CD4-positive, alpha-beta T cell treated with Interleukin-17A for 4 hours (primary cell): ENCODE results near the gene ARFGAP1.
"Not testable (repeated sequence)": the region's sequence is repeated elsewhere in the genome, so short reads cannot be mapped to it uniquely, and the experiment has no call there.

Source experiments
- DNase-seq: peaks from one replicate; pipeline ENCODE4 v3.0.0-alpha.2; 2020; ENCODE audit warnings: mixed read lengths

Gene ARFGAP1

DNA sequence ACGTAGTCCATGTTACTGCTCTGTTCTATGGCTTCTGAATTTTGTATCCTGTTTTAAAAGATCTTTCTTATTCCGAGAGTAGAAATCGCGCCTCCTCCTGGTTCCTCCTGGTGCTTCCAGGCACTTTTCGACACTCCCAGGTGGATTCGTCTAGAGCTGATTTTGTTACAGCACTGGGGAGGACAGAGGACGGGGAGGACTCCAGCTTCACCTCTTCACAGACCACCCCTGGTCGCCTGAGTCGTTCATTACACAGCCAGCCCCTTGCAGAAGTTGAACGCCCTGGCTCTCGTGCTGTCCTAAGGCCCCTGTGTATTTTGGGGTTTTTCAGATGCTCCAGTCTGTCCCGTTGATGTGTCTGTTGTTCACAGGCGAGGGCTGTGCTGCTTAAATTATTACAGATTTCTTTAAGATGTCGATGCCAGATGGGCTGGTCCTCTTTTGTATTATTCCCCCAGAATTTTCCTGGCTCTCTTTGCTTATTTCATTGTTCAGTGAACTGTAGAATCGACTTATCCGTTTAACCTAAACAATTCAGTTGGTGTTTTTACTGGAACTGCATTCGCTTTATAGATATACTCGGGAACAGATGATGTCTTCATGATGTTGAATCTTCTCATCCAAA, 50.9 kb downstream of the ARFGAP1 start:
- no peak for DNase-seq

DNA sequence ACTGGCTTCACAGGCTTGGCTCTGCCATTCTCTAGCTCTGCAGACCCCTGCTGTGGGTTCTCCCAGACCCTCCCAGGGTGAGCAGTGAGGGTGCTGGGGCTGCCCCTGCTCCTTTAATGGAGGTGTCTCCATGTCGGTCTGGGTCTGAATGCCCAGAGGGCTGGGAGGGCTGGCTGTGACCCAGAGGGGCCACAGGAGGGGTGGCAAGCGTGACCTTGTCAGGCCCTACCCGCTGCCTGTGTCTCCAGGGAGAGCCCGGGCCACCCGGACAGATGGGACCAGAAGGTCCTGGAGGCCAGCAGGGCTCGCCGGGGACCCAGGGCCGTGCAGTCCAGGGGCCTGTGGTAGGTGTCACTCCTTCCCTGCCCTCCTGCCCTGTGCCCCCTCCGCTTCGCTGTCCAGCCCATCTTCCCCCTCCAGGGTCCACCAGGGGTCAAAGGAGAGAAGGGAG, 52.4 kb downstream of the ARFGAP1 start:
- no peak for DNase-seq

DNA sequence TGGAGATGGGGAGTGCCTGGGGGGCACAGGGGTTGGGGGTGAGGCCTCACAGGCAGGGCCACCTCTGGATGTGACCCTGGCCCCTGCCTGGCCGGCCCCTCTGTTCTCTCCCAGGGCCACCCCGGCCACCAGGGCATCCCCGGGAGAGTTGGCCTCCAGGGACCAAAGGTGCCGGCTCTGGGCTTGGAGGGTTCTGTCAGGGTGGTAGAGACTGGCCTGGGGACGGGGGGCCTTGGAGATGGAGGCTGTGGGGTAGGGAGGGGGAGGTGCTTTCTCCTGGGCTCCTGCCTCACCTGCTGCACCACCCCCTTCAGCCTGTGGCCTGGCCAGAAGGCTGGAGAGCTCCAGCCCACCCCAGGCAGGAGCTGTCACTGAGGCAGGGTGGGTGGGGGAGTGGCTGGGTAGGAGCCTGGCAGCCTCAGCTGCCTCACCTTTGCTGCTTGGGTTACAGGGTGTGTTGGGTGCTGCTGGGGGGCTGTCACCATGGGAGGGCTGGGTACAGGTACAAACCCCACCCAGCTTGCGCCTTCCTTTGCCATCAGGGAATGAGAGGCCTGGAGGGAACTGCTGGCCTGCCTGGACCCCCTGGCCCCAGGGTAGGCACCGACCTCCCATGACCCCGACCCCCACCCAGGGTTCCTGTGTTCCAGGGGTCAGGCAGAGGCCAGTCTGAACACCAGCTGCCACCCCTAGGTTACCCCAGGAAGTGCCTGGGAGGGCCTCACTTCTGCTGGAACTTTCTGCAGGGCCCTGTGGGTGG, 53.1 kb downstream of the ARFGAP1 start:
- no peak for DNase-seq

DNA sequence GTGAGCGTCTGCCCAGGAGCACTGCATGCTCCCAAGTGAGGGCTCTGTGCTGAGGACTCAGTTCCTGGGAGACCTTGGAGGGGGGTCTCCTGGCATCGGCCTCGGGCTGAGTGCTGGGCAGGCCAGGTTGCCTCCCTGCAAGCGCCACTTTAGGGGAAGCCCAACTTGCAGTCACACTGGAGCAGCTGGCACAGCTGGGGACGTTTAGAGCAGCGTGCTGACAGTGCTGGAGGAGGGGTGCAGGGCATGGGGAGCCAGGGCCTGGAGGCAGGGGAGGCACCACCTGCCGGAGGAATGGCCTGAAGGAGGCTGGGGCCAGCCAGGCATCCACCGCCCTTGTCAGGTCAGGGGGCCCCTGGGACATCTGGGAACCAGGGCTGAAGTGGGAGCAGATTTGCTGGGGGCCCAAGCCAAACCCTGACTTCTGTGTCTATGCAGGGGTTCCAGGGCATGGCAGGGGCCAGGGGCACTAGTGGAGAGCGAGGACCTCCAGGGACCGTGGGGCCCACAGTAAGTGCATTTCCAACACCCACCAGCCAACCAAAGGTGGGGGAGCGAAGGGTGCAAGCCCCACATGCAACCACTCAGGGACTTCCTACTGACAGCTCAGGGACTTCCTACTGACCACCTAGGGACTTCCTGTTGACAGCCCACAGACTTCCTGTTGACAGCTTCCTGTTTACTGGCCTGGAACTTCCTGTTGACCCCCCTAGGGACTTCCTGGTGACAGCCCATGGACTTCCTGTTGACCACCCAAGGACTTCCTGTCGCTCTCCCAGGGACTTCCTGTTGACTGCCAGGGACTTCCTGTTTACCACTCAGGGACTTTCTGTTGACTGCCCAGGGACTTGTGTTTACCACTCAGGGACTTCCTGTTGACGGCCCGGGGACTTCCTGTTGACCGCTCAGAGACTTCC, 54.0 kb downstream of the ARFGAP1 start:
- DNase-seq: no peak

DNA sequence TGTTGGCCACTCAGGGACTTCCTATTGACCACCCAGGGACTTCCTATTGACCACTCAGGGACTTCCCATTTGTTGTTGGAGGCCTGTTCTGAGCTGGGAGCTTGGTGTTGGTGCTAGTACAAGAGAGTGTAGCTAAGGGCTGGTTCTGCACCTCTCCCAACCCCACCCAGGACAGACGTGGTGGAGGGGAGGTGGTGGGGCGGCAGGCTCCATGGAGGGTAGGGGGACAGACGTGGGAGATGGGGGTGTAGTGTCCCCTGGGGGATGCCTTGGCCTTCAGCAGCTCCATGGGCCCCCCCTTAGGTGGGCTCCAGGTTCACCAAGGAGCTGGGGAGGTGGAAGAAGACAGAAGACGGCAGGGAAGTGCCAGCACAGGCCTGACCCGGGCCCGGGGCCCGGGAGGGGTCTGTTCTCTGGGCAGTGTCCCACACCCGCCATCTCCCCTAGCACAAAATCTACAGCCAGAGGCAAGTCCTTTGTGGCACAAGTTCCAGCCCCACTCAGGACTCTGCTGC, 54.7 kb downstream of the ARFGAP1 start:
- DNase-seq: no peak

DNA sequence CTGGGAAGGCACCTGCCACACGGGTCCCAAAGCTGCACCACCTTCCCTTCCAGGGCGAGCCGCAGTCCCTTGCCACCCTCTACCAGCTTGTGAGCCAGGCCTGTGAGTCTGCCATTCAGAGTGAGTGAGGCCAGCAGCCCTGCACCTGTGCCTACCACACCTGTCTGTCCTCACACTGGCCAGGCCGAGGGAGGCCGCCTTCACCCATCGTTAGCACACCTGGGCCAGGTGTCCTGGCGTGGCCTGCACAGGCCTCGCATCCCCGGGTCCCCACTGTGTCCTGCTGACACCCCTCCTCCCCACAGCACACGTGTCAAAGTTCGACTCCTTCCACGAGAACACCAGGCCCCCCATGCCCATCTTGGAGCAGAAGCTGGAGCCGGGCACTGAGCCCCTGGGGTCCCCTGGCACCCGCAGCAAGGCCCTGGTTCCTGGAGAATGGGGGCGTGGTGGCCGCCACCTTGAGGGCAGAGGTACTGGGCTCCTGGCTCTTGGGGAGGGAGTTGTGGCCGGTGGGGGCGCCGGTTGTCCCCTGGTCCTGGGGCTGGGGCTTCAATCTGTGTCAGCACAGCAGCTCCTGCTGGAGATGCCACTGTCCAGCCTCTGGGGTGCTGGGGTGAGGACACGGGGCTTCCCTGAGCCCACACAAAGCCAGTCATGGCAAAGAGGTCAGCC, 55.5 kb downstream of the ARFGAP1 start:
- no peak for DNase-seq

DNA sequence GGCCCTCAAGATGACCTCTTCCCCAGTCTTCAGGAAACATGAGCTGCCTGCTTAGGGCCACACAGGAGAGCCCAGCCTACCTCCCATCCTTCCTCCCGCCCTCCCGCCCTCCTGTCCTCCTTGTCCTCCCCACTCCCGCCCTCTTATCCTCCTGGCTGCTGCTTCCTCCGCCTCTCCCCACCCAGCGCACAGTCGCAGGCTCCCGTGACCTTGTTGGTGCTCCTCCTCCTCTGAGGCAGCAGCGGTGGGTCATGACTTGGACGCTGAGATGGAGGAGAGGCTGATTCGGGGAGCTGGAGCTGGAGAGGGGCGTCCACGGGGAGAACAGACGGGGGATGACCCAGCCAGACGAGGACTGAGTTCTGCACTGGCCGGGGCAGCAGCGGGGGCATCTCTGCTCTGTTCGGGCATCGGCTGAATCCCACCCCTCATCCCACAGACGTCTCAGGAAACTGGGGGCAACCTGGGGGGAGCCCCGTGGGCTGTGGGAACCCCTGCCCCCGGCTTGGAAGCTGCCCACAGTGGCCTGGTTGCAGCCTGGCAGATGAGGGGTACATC, 56.2 kb downstream of the ARFGAP1 start:
- no peak for DNase-seq

DNA sequence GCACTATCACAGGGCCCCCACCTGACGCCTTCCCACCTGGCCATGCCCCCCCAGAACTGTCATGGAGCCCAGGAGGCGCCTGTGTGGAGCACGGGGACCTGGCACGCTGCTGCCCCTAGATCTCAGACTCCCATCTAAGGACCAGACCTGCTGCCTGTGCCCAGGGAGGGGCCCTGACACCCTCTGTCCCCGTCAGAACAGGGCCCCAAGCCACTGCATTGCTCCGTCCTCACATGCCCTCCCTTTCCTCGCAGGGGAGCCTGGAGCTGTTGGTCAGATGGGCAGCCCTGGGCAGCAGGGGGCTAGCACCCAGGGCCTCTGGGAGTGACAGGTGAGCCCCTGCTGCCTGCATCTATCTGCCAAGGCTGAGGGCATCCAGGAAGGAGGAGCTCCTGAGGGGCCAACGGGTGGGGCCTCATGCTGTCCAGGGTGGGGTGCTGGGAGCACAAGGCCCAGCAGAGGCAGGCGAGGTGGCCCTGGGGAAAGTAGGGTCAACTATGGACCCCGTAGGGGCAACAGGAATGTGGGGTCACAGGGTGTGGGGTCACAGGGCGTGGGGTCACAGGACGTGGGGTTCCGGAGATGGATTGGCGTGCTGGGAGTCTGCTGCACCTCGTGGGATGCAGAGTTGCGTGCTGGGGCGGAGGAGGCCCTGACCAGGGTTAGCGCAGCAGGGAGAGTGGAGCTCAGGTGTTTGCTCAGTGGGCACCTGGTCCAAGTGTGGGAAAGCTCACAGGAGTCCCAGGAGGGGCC, 56.9 kb downstream of the ARFGAP1 start:
- no peak for DNase-seq

DNA sequence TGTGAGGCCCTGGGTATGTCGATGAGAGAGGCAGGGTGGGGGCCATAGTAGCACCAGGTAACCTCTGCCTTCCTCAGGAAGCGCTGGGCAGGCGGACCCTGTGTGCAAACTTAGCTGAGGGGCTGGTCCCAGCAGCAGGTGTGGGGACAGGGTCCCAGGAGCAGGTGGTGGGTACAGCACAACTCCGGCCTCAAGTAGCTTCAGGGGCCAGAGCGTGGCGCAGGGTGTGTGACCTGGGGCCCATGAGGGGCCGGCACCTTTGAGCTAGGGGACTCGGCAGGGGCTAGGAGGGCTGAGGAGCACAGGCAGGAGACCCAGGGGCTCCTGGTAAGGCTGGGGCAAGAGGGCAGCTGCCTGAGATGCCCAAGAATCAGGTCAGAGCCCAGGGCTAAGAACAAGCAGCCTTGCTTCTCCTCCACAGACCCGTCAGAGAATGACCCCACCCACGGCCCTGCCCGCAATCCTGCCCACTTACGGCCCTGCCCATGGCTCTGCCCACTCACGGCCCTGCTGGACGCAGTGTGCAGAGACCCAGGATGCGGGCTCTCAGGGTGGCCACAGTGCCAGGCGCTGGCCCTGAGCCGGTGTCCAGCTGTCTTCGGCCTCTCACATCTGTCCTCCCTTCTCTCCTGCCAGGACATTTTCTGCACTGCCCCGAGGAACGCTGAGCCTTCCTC, 57.6 kb downstream of the ARFGAP1 start:
- DNase-seq: no peak

DNA sequence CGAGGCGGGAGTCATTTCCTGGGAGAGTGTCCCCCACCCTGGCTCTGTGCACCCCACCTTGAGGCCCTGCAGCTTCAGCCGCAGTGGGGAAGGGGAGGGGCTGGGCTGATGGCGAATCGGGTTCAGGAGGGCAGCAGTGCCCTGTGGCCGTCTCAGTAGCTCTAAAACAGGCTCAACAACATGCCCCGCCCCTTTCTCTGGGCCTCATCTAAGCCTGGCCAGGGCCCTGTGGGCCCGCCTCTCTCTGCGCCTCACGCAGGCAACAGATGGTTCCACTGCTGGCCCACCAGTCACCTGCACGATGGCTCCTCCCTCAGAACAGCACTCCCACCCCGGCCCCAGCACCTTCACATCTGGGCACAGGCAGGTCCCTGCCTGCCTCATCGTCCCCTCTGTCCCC, 58.3 kb downstream of the ARFGAP1 start:
- no peak for DNase-seq

DNA sequence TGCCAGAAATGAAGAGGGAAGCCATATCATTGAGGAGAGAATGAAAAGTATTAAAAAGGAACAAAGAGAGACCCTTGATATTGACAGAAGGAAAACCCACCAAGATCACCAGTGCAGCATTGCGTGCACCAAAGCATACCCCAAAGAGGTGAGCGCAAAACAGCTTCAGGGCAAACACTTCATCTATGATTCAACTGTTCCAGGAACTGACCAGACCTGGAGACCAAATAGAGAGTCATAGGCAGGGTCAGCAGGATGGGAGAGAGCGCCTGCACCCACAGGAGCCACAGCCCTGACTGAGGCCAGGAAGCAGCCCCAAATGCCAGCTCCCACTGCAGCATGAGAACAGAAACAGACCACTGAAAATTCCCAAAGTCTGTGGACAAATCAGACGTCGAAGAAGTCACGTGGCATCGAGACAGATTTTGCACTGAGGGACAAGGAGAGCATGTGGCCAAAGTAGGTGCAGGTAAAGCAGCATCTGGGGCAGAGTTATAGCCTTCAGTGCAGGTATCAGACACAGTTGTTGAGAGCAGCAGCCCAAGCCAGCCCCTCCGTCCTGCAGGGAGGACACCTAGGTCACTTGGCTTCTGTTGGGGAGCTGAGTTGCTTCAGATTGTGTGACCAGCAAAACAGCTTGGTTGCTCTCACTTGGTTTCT, 59.3 kb downstream of the ARFGAP1 start:
- no peak for DNase-seq

DNA sequence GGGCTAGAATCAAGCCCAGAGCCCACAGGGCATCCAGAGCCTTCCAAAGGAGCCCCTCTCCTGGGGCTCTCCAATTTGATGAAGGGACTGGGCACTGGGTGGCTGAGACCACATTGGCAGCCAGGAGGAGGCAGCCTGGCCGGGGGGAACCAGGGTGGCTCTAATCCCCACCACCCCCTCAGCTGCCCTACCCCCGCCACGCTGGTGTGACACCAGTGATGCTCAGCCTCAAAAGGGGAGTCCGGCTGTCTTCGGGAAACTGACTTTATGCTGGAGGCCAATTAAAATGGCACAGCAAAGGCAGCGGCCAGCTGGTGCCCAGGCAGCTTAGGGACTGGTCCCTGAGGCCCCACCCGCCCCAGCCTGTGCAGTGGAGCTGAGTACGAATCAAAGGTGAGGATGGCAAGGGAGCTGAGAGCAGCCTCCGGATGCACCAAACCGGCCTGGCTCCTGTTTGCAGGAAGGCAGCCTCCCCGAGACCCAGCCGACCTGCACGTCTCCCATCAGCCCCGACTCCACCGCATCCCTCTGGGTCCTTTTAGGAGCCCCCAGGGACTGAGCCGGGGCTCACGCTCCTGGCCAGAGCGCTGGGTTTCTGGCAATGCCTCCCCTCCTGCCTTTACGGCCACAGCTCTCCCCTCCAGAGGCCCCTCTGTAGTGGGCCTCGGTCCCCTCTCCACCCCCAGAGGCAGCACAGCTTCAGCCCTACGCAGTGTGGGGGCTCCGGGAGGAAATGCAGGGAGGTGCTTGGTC, 60.1 kb downstream of the ARFGAP1 start:
- no peak for DNase-seq

DNA sequence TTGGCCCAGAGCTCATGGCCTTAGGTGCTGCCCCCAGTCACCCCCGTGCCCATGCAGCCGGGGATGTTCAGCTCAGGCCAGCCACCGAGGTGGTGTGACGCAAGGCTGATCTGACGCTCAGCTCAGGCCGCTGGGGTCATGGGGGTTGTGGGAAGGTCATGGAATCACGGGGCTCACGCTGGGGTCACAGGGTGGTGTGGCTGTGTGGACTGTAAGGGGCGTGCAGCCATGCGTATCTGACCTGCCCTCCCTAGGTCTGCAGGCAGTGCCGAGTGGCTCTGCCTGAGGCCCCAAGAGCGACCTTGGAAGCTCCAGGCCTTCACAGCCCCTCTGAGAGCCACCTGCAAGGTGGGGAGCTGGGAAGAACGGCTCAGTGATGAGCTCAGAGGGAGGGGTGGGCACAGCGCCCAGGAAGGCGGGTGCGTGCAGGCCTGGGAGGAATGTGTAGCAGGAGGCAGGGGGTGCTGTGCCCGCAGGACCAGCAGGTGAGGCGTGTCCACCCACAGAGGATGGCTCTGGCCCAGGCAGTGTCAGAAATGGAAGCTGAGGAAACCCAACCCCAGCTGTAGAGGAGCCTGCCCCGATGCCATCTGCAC, 60.7 kb downstream of the ARFGAP1 start:
- no peak for DNase-seq

DNA sequence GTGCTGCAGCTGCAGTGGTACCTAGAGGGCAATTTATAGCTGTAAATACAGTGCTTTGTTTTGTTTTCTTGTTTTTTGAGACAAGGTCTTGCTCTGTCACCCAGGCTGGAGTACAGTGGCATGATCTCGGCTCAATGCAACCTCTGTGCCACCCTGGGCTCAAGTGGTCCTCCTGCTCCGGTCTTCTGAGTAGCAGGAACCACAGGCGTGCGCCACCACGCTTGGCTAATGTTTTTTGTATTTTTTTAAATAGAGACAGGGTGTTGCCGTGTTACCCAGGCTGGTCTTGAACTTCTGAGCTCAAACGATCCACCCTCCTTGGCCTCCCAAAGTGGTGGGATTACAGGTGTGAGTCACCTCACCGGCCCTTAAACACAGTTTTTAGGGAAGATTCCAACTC, 61.7 kb downstream of the ARFGAP1 start:
- no peak for DNase-seq

DNA sequence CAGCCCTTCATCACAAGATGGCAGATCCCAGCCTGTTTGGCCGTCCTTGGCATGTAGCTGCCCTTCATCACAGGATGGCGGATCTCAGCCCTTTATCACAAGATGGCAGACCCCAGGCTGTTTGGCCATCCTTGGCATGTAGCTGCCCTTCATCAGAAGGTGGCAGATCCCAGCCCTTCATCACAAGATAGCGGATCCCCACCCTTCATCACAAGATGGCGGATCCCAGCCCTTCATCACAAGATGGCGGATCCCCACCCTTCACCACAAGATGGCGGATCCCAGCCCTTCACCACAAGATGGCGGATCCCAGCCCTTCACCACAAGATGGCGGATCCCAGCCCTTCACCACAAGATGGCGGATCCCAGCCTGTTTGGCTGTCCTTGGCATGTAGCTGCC, 62.4 kb downstream of the ARFGAP1 start:
- DNase-seq: not testable (repeated sequence)

DNA sequence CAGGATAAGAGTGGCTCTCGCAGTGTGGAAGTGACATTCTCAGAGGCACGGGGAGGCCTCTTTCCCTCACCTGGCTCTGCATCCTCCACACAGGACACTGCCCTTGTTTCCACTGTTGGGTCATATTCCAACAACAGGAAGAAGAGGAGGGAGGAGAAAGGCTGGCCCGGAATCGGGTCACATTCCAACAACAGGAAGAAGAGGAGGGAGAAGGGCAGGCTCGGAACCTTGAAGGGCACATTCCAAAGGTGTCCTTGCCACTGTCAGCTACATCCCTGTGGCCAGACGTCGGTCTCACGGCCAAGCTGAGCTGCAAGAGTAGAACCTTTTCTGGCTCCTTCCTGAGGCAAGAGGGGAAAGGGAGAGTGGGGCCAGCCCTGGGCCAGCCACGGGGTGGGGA, 63.1 kb downstream of the ARFGAP1 start:
- no peak for DNase-seq

DNA sequence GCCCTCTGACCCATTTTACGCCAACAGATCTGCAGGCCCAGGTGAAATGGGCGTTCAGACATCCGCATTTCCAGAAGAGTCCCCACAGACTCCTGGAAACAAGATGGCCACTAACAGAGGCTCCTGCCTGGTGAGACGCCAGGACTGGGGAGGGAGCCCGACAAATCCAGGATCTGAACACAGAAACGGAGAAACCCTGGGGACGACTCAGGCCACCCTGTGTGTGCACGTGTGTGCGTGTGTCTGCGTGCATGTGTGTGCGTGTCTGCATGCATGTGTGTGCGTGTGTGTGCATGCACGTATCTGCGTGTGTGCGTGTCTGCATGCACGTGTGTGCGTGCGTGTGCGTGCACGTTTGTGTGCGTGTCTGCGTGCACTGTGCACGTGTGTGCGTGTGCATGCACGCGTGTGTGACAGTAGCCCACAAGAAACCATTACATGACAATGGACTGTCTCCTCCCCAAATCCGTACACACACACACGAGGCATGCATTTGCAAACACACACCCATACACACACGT, 63.7 kb downstream of the ARFGAP1 start:
- no peak for DNase-seq

DNA sequence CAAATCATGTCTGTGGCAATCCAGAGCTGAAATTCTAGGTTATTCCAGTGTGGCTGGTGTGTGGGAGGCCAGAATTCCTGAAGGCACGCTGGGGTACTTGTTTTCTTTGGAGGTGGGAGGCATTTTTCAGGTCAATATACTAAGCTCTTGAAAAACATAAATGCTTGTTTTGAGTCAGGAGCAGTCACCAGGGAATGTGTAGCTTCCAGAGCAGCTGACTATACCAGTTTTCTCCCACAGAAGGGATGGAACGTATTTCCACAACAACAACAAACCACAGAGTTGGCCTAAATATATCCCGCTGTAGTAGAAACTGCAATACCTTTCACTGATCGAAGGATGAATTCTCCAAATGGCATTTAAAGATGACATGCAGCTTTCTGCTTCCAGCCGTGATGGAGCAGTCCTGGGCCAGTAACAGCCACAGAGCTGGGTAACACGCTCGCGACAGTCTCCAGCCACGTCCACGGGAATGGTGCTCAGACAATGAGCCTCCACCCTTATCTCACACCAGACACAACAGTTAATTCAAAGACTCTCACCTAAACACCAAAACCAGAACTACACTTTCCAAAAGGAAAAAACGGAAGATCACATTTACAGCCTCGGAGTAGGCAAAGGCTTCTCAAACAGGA, 65.3 kb downstream of the ARFGAP1 start:
- no peak for DNase-seq
